Chondrocyte (in vitro differentiated cells): ENCODE data around the gene HSD17B13. TPM values are rescaled to one million over a fixed set of nuclear protein-coding genes. Genes with fewer than 3 reads are reported as not detected.
"Not testable (repeated sequence)": the region's sequence is repeated elsewhere in the genome, so short reads cannot be mapped to it uniquely, and the experiment has no call there.

Experiments
- DNase-seq: peaks from one replicate; pipeline ENCODE4 v3.0.0; 2021; ENCODE audit warnings: mixed read lengths, low spot score
- H3K27ac Mint-ChIP-seq: one replicate; pipeline ENCODE4 v1.8.0; 2021; ENCODE audit warnings: mild to moderate bottlenecking, moderate library complexity, mixed read lengths; ENCODE audit not compliant: unreplicated experiment
- H3K27me3 Mint-ChIP-seq: 2 replicates; pipeline ENCODE4 v1.8.0; 2021; ENCODE audit warnings: low read depth, mixed read lengths
- H3K36me3 Mint-ChIP-seq: 2 replicates; pipeline ENCODE4 v1.8.0; 2021; ENCODE audit warnings: low read depth, mixed read lengths
- H3K4me1 Mint-ChIP-seq: 2 replicates; pipeline ENCODE4 v1.8.0; 2021; ENCODE audit warnings: low read depth, mild to moderate bottlenecking, mixed read lengths
- H3K4me3 Mint-ChIP-seq: one replicate; pipeline ENCODE4 v1.8.0; 2021; ENCODE audit warnings: mild to moderate bottlenecking, moderate library complexity, mixed read lengths; ENCODE audit not compliant: unreplicated experiment
- H3K9me3 Mint-ChIP-seq: 2 replicates; pipeline ENCODE4 v1.8.0; 2021; ENCODE audit warnings: low read depth, mixed read lengths
- CTCF ChIP-seq: fragments of 200-600 bp; sonication (generic); IDR thresholded peaks from 2 replicates; pipeline ENCODE4 v1.5.0; 2021; ENCODE audit warnings: antibody characterized with exemption, mild to moderate bottlenecking, moderate library complexity
- total RNA-seq: library from RNA; stranded (reverse); gene quantifications from 3 replicates; pipeline ENCODE4 v1.2.1, GENCODE V29; 2021

HSD17B13 gene
- total RNA-seq, 1 donor from 2014 or later: not detected

- Mint-ChIP-seq H3K4me1 (peaks cover 23% of the 10 kb centered on the region), H3K27ac (no peak overlapping the region), H3K36me3 (no peaks in the 10 kb centered on the region), H3K27me3 (no peaks in the 10 kb centered on the region), H3K9me3 (peaks cover 3% of the 10 kb centered on the region), H3K4me3 (no peak overlapping the region)
- no peak for TF ChIP-seq CTCF
- no peak for DNase-seq
Measured at GRCh38 chr4:87306056-87306455, 16.6 kb downstream of the HSD17B13 start.

- no peaks in the 10 kb centered on the region for H3K36me3 Mint-ChIP-seq
- no peak for DNase-seq
- peaks cover 3% of the 10 kb centered on the region for H3K9me3 Mint-ChIP-seq
- no peak for TF ChIP-seq CTCF
- H3K27ac Mint-ChIP-seq: no peak overlapping the region
- no peak overlapping the region for H3K4me3 Mint-ChIP-seq
- H3K4me1 Mint-ChIP-seq: peaks cover 23% of the 10 kb centered on the region
- no peaks in the 10 kb centered on the region for H3K27me3 Mint-ChIP-seq
Measured at GRCh38 chr4:87305562-87305961, 17.1 kb downstream of the HSD17B13 start.

- no peak for TF ChIP-seq CTCF
- H3K4me3 Mint-ChIP-seq: no peak overlapping the region
- no peak for DNase-seq
- no peak overlapping the region for H3K27ac Mint-ChIP-seq
- peaks cover 23% of the 10 kb centered on the region for H3K4me1 Mint-ChIP-seq
- no peaks in the 10 kb centered on the region for H3K27me3 Mint-ChIP-seq
- H3K36me3 Mint-ChIP-seq: no peaks in the 10 kb centered on the region
- peaks cover 3% of the 10 kb centered on the region for H3K9me3 Mint-ChIP-seq
Measured at GRCh38 chr4:87304745-87305432, 17.8 kb downstream of the HSD17B13 start.

GRCh38 chr4:87299898-87300297 lies 22.8 kb downstream of the HSD17B13 start:
- TF ChIP-seq CTCF: no peak
- Mint-ChIP-seq H3K27me3 (no peaks in the 10 kb centered on the region), H3K9me3 (peaks cover 4% of the 10 kb centered on the region), H3K27ac (no peak overlapping the region), H3K4me3 (no peak overlapping the region), H3K4me1 (peaks cover 7% of the 10 kb centered on the region), H3K36me3 (no peaks in the 10 kb centered on the region)
- no peak for DNase-seq

GRCh38 chr4:87298362-87298761 lies 24.3 kb downstream of the HSD17B13 start:
- H3K27ac Mint-ChIP-seq: no peak overlapping the region
- DNase-seq: no peak
- TF ChIP-seq CTCF: no peak
- peaks cover 14% of the 10 kb centered on the region for H3K9me3 Mint-ChIP-seq
- no peaks in the 10 kb centered on the region for H3K27me3 Mint-ChIP-seq
- H3K4me1 Mint-ChIP-seq: peaks cover 2% of the 10 kb centered on the region
- no peaks in the 10 kb centered on the region for H3K36me3 Mint-ChIP-seq
- no peak overlapping the region for H3K4me3 Mint-ChIP-seq

GRCh38 chr4:87294911-87295310 lies 27.8 kb downstream of the HSD17B13 start:
- H3K27me3 Mint-ChIP-seq, H3K36me3 Mint-ChIP-seq, H3K4me1 Mint-ChIP-seq, DNase-seq, H3K27ac Mint-ChIP-seq, H3K4me3 Mint-ChIP-seq: not testable (repeated sequence)
- H3K9me3 Mint-ChIP-seq: peaks cover 15% of the 10 kb centered on the region

GRCh38 chr4:87293889-87294288 lies 28.8 kb downstream of the HSD17B13 start:
- not testable (repeated sequence) for H3K27me3 Mint-ChIP-seq, H3K4me1 Mint-ChIP-seq, H3K4me3 Mint-ChIP-seq, H3K36me3 Mint-ChIP-seq, DNase-seq, H3K27ac Mint-ChIP-seq
- peaks cover 15% of the 10 kb centered on the region for H3K9me3 Mint-ChIP-seq
